Muscle of leg (tissue), 11 donors: ENCODE data around the gene CCDC92. TPM values are rescaled to one million over a fixed set of nuclear protein-coding genes. Genes with fewer than 3 reads are reported as not detected.
A peak's percentile ranks its signal among the peaks of the same experiment; 100 is the strongest.

Experiments
- DNase-seq: peaks from one replicate; pipeline ENCODE4 v3.0.0; 2013
- H3K27ac ChIP-seq: one replicate; pipeline ENCODE4 v1.5.1; 2013; ENCODE audit warnings: mild to moderate bottlenecking, low read length, control low read depth
- H3K27me3 ChIP-seq: one replicate; pipeline ENCODE4 v1.6.1; 2013; ENCODE audit warnings: low read length; ENCODE audit not compliant: control insufficient read depth, insufficient read depth
- H3K36me3 ChIP-seq: one replicate; pipeline ENCODE4 v1.6.1; 2013; ENCODE audit warnings: low read length; ENCODE audit not compliant: control insufficient read depth, insufficient read depth
- H3K4me1 ChIP-seq: one replicate; pipeline ENCODE4 v1.6.1; 2013; ENCODE audit warnings: low read length; ENCODE audit not compliant: control insufficient read depth, insufficient read depth
- H3K4me3 ChIP-seq: one replicate; pipeline ENCODE4 v1.5.1; 2013; ENCODE audit warnings: low read length, control low read depth
- H3K9me3 ChIP-seq: replicated peaks from 2 replicates; pipeline ENCODE4 v1.6.1; 2013; ENCODE audit warnings: low read depth, low read length; ENCODE audit not compliant: control insufficient read depth
- WGBS: methylation state at CpG from one replicate; pipeline ENCODE4 v1.1.5; 2013; ENCODE audit warnings: missing lambda C conversion rate; ENCODE audit not compliant: insufficient coverage; 5-methylcytosine and 5-hydroxymethylcytosine counted together
- polyA plus RNA-seq, 8 donors: library from polyadenylated mRNA; unstranded; fragments of 120-200 nt; gene quantifications; one replicate each; pipeline versions ENCODE4 v1.2.1 to v1.2.3, GENCODE V29; 2013; ENCODE audit warnings: inconsistent platforms in 1 of 8, low replicate concordance in 1 of 8; ENCODE audit not compliant: insufficient read length in 8 of 8, insufficient read depth in 1 of 8
- total RNA-seq: library from RNA; stranded (reverse); fragments of 120-200 nt; gene quantifications from one replicate; pipeline ENCODE4 v1.2.4, GENCODE V29; 2013

CCDC92 gene
- total and polyA plus RNA-seq, 9 donors, result 7.4 to 30.9 (median 29.3) TPM

GRCh38 chr12:123898673-123899072 lies 74.0 kb downstream of the CCDC92 start:
- peaks cover 5% of the 10 kb centered on the region for H3K4me1 ChIP-seq
- H3K9me3 ChIP-seq, result no peaks in the 10 kb centered on the region
- DNase-seq, result no peak
- H3K4me3 ChIP-seq, result no peak overlapping the region
- peaks cover under 1% of the 10 kb centered on the region for H3K27me3 ChIP-seq
- H3K27ac ChIP-seq, result no peak overlapping the region
- WGBS, result 76% methylated on average over 15 of the region's 18 CpGs
- no peaks in the 10 kb centered on the region for H3K36me3 ChIP-seq

- Histone ChIP-seq H3K36me3 (no peaks in the 10 kb centered on the region), H3K27me3 (peaks cover 3% of the 10 kb centered on the region), H3K9me3 (no peaks in the 10 kb centered on the region), H3K27ac (no peak overlapping the region), H3K4me1 (peaks cover 5% of the 10 kb centered on the region), H3K4me3 (no peak overlapping the region)
- WGBS, result no CpG with 5 or more reads among the region's 5 CpGs
- no peak for DNase-seq
Measured at GRCh38 chr12:123897221-123897620, 75.4 kb downstream of the CCDC92 start.

GRCh38 chr12:123896767-123897166 lies 75.9 kb downstream of the CCDC92 start:
- no CpG with 5 or more reads among the region's 8 CpGs for WGBS
- no peaks in the 10 kb centered on the region for H3K36me3 ChIP-seq
- no peaks in the 10 kb centered on the region for H3K9me3 ChIP-seq
- peaks cover 6% of the 10 kb centered on the region for H3K27me3 ChIP-seq
- DNase-seq, result peak; percentile 73
- no peak overlapping the region for H3K4me3 ChIP-seq
- peaks cover 5% of the 10 kb centered on the region for H3K4me1 ChIP-seq
- no peak overlapping the region for H3K27ac ChIP-seq

GRCh38 chr12:123895451-123895850 lies 77.2 kb downstream of the CCDC92 start:
- Histone ChIP-seq H3K36me3 (no peaks in the 10 kb centered on the region), H3K27ac (no peak overlapping the region), H3K9me3 (no peaks in the 10 kb centered on the region), H3K4me1 (no peaks in the 10 kb centered on the region), H3K27me3 (peaks cover 9% of the 10 kb centered on the region), H3K4me3 (no peak overlapping the region)
- WGBS, result 82% methylated on average over 4 of the region's 8 CpGs
- DNase-seq, result no peak

- WGBS, result no CpG with 5 or more reads among the region's 4 CpGs
- DNase-seq, result no peak
Measured at GRCh38 chr12:123894823-123895345, 77.7 kb downstream of the CCDC92 start.

GRCh38 chr12:123893276-123893675 lies 79.4 kb downstream of the CCDC92 start:
- no peak overlapping the region for H3K4me3 ChIP-seq
- no peak for DNase-seq
- H3K4me1 ChIP-seq, result no peaks in the 10 kb centered on the region
- no peaks in the 10 kb centered on the region for H3K9me3 ChIP-seq
- H3K27me3 ChIP-seq, result peaks cover 19% of the 10 kb centered on the region
- WGBS, result 78% methylated on average over 4 of the region's 9 CpGs
- H3K36me3 ChIP-seq, result no peaks in the 10 kb centered on the region
- H3K27ac ChIP-seq, result no peak overlapping the region

More at GRCh38 chr12:123894823-123895345, 77.7 kb downstream of the CCDC92 start:
- H3K4me3 ChIP-seq, result no peak overlapping the region
- H3K9me3 ChIP-seq, result no peaks in the 10 kb centered on the region
- H3K4me1 ChIP-seq, result no peaks in the 10 kb centered on the region
- peaks cover 10% of the 10 kb centered on the region for H3K27me3 ChIP-seq
- no peaks in the 10 kb centered on the region for H3K36me3 ChIP-seq
- no peak overlapping the region for H3K27ac ChIP-seq

GRCh38 chr12:123892853-123893252 lies 79.8 kb downstream of the CCDC92 start:
- peaks cover 19% of the 10 kb centered on the region for H3K27me3 ChIP-seq
- H3K9me3 ChIP-seq, result no peaks in the 10 kb centered on the region
- DNase-seq, result no peak
- H3K36me3 ChIP-seq, result no peaks in the 10 kb centered on the region
- no peak overlapping the region for H3K4me3 ChIP-seq
- H3K4me1 ChIP-seq, result no peaks in the 10 kb centered on the region
- no peak overlapping the region for H3K27ac ChIP-seq
- 67% methylated on average over 7 of the region's 10 CpGs for WGBS

- peaks cover 22% of the 10 kb centered on the region for H3K27me3 ChIP-seq
- H3K4me1 ChIP-seq, result no peaks in the 10 kb centered on the region
- H3K27ac ChIP-seq, result no peak overlapping the region
- no peaks in the 10 kb centered on the region for H3K36me3 ChIP-seq
- DNase-seq, result no peak
- H3K4me3 ChIP-seq, result no peak overlapping the region
- 92% methylated on average over 5 of the region's 9 CpGs for WGBS
- H3K9me3 ChIP-seq, result no peaks in the 10 kb centered on the region
Measured at GRCh38 chr12:123892180-123892559, 80.5 kb downstream of the CCDC92 start.

GRCh38 chr12:123891516-123892179 lies 81.0 kb downstream of the CCDC92 start:
- Histone ChIP-seq H3K4me1 (no peaks in the 10 kb centered on the region), H3K27me3 (peaks cover 27% of the 10 kb centered on the region), H3K4me3 (no peak overlapping the region), H3K36me3 (no peaks in the 10 kb centered on the region), H3K27ac (no peak overlapping the region), H3K9me3 (no peaks in the 10 kb centered on the region)
- WGBS, result 63% methylated on average over 9 of the region's 15 CpGs
- no peak for DNase-seq

GRCh38 chr12:123891011-123891410 lies 81.6 kb downstream of the CCDC92 start:
- H3K27ac ChIP-seq, result no peak overlapping the region
- H3K4me1 ChIP-seq, result no peaks in the 10 kb centered on the region
- H3K36me3 ChIP-seq, result no peaks in the 10 kb centered on the region
- no peak for DNase-seq
- peaks cover 27% of the 10 kb centered on the region for H3K27me3 ChIP-seq
- no peaks in the 10 kb centered on the region for H3K9me3 ChIP-seq
- H3K4me3 ChIP-seq, result no peak overlapping the region
- 86% methylated on average over 7 of the region's 7 CpGs for WGBS
